Activated naive CD8-positive, alpha-beta T cell treated with anti-CD3 and anti-CD28 coated beads, Interleukin-2, amount 10 ng/mL, durations not matched to agents 7 days and 5 days (primary cell): ENCODE results near the gene ANKRD27. TPM values are rescaled to one million over a fixed set of nuclear protein-coding genes. Genes with fewer than 3 reads are reported as not detected.
A peak's percentile ranks its signal among the peaks of the same experiment; 100 is the strongest.
"Not testable (repeated sequence)": the region's sequence is repeated elsewhere in the genome, so short reads cannot be mapped to it uniquely, and the experiment has no call there.

Experiments used
- ATAC-seq: fragments of 150-1000 bp; cut with Tn5 transposase; one replicate; pipeline ENCODE4 v1.10.0; 2021; ENCODE audit warnings: low read depth, moderate library complexity
- POLR2A ChIA-PET: fragments of 350-600 bp; sonication (Branson Sonifier 250); formaldehyde crosslinking; loops from one replicate; lab custom pipeline; 2021; ENCODE audit warnings: antibody characterized with exemption; lab: Charles Lee
- DNase-seq: peaks from one replicate; pipeline ENCODE4 v3.0.0; 2021
- H3K27ac Mint-ChIP-seq: one replicate; pipeline ENCODE4 v1.8.0; 2022; ENCODE audit warnings: mild to moderate bottlenecking, mixed read lengths
- H3K27me3 Mint-ChIP-seq: one replicate; pipeline ENCODE4 v1.8.0; 2022; ENCODE audit warnings: mild to moderate bottlenecking, moderate library complexity, mixed read lengths
- H3K36me3 Mint-ChIP-seq: one replicate; pipeline ENCODE4 v1.8.0; 2021; ENCODE audit warnings: mild to moderate bottlenecking, mixed read lengths
- H3K4me1 Mint-ChIP-seq: one replicate; pipeline ENCODE4 v1.8.0; 2021; ENCODE audit warnings: mixed read lengths
- H3K4me3 Mint-ChIP-seq: one replicate; pipeline ENCODE4 v1.8.0; 2022; ENCODE audit warnings: mild to moderate bottlenecking, moderate library complexity, mixed read lengths
- H3K9me3 Mint-ChIP-seq: one replicate; pipeline ENCODE4 v1.8.0; 2021; ENCODE audit warnings: mixed read lengths
- total RNA-seq, 2 experiments: library from RNA; stranded (reverse); gene quantifications; one replicate each; pipeline ENCODE4 v1.2.3, GENCODE V29; 2021

Gene ANKRD27
- total RNA-seq, 2 experiments from 2014 or later: 43.4 to 48.8 TPM

- Mint-ChIP-seq H3K36me3 (peaks cover 10% of the 10 kb centered on the region), H3K4me1 (no peaks in the 10 kb centered on the region)
Measured at GRCh38 chr19:32605544-32605943, 69.4 kb downstream of the ANKRD27 start.

GRCh38 chr19:32603961-32604360 lies 71.0 kb downstream of the ANKRD27 start:
- Mint-ChIP-seq H3K4me3 (no peak overlapping the region), H3K4me1 (peaks cover 3% of the 10 kb centered on the region), H3K9me3 (no peaks in the 10 kb centered on the region), H3K27me3 (no peaks in the 10 kb centered on the region), H3K36me3 (peaks cover 10% of the 10 kb centered on the region), H3K27ac (no peak overlapping the region)
- ATAC-seq (no peak), DNase-seq (no peak)
- POLR2A ChIA-PET: no interaction called here

More at GRCh38 chr19:32605544-32605943, 69.4 kb downstream of the ANKRD27 start:
- Mint-ChIP-seq H3K4me3 (no peak overlapping the region), H3K27ac (no peak overlapping the region), H3K9me3 (no peaks in the 10 kb centered on the region), H3K27me3 (no peaks in the 10 kb centered on the region)
- ATAC-seq (no peak), DNase-seq (no peak)
- POLR2A ChIA-PET: no interaction called here

- Mint-ChIP-seq H3K4me1 (peaks cover 8% of the 10 kb centered on the region), H3K4me3 (no peak overlapping the region), H3K9me3 (no peaks in the 10 kb centered on the region), H3K36me3 (peaks cover 22% of the 10 kb centered on the region), H3K27ac (no peak overlapping the region), H3K27me3 (no peaks in the 10 kb centered on the region)
- POLR2A ChIA-PET: no interaction called here
- ATAC-seq (peak; percentile 63), DNase-seq (no peak)
Measured at GRCh38 chr19:32599736-32600157, 75.2 kb downstream of the ANKRD27 start.

GRCh38 chr19:32599258-32599657 lies 75.7 kb downstream of the ANKRD27 start:
- POLR2A ChIA-PET: no interaction called here
- peaks cover 8% of the 10 kb centered on the region for H3K4me1 Mint-ChIP-seq
- H3K9me3 Mint-ChIP-seq: no peaks in the 10 kb centered on the region
- H3K4me3 Mint-ChIP-seq: no peak overlapping the region
- DNase-seq: no peak
- H3K27ac Mint-ChIP-seq: no peak overlapping the region
- no peaks in the 10 kb centered on the region for H3K27me3 Mint-ChIP-seq
- peaks cover 23% of the 10 kb centered on the region for H3K36me3 Mint-ChIP-seq
- no peak for ATAC-seq

- POLR2A ChIA-PET: no interaction called here
- ATAC-seq: no peak
- H3K27me3 Mint-ChIP-seq: no peaks in the 10 kb centered on the region
- peaks cover 8% of the 10 kb centered on the region for H3K4me1 Mint-ChIP-seq
- no peaks in the 10 kb centered on the region for H3K9me3 Mint-ChIP-seq
- H3K4me3 Mint-ChIP-seq: no peak overlapping the region
- H3K36me3 Mint-ChIP-seq: peaks cover 31% of the 10 kb centered on the region
- H3K27ac Mint-ChIP-seq: no peak overlapping the region
- DNase-seq: no peak
Measured at GRCh38 chr19:32598022-32598421, 77.0 kb downstream of the ANKRD27 start.

DNA sequence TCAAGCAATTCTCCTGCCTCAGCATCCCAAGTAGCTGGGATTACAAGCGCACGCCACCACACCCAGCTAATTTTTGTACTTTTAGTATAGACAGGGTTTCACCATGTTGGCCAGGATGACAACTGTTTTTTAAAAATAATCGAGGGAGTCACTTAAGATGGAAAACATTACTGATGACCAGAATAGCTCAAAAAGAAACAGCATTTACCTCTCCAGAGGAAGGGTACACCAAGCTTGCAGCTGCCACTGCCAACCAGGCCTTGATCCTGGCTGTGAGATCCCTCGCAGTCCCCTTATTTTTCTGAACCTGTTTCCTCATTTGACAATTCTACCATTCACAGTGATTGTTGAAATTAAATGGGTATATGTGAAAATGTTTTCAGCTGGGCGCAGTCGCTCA lies 79.5 kb downstream of the ANKRD27 start:
- peaks cover 43% of the 10 kb centered on the region for H3K36me3 Mint-ChIP-seq
- H3K27me3 Mint-ChIP-seq: no peaks in the 10 kb centered on the region

GRCh38 chr19:32594021-32594420 lies 81.0 kb downstream of the ANKRD27 start:
- Mint-ChIP-seq H3K27me3 (no peaks in the 10 kb centered on the region), H3K4me1 (peaks cover 5% of the 10 kb centered on the region), H3K9me3 (no peaks in the 10 kb centered on the region), H3K4me3 (no peak overlapping the region), H3K27ac (no peak overlapping the region), H3K36me3 (peaks cover 46% of the 10 kb centered on the region)
- ATAC-seq: no peak
- no peak for DNase-seq
- POLR2A ChIA-PET: no interaction called here

More for the DNA sequence above, 79.5 kb downstream of the ANKRD27 start:
- H3K4me3 Mint-ChIP-seq: no peak overlapping the region
- DNase-seq (no peak), ATAC-seq (no peak)
- H3K27ac Mint-ChIP-seq: no peak overlapping the region
- POLR2A ChIA-PET: no interaction called here
- H3K9me3 Mint-ChIP-seq: no peaks in the 10 kb centered on the region
- H3K4me1 Mint-ChIP-seq: peaks cover 8% of the 10 kb centered on the region

- DNase-seq, H3K9me3 Mint-ChIP-seq, H3K4me3 Mint-ChIP-seq, ATAC-seq, POLR2A ChIA-PET, H3K27ac Mint-ChIP-seq, H3K27me3 Mint-ChIP-seq: not testable (repeated sequence)
- H3K36me3 Mint-ChIP-seq: peaks cover 44% of the 10 kb centered on the region
- peaks cover 26% of the 10 kb centered on the region for H3K4me1 Mint-ChIP-seq
Measured at GRCh38 chr19:32587747-32588504, 87.1 kb downstream of the ANKRD27 start.

DNA sequence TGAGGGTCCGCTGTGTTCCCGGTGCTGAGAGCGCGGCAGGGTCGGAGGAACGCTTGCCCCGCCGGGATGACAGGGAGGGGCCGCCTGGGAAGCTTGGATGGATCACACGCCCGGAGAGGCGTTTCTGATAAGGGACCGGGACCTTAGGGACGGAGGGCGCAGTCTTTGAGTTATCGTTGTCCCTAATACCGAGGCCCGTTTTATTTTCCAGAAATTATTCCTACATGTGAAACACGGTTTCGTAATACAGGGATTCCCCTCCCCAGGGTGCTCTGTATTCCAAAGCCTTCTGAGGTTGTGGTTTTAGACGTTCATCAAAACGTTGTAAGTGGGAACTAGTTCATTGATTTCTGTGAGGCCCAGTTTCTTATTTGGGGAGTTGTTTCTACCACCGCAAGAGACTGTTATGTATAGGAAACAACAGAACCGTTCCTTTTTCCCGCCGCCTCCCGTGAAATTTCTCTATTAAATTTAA lies 93.2 kb downstream of the ANKRD27 start:
- Mint-ChIP-seq H3K4me3 (peak overlapping the region; percentile 88), H3K27ac (peak overlapping the region; percentile 78), H3K9me3 (no peaks in the 10 kb centered on the region), H3K27me3 (peaks cover 11% of the 10 kb centered on the region), H3K36me3 (peaks cover 15% of the 10 kb centered on the region), H3K4me1 (peaks cover 35% of the 10 kb centered on the region)
- no peak for DNase-seq
- POLR2A ChIA-PET: interaction anchor here (1.2 to 1.7 kb wide), 5 partner anchors 9 to 595 kb away, joined by 3 to 5 read pairs (median 4); partner anchors contain the start of genes ANKRD27 and RGS9BP
- ATAC-seq: no peak

DNA sequence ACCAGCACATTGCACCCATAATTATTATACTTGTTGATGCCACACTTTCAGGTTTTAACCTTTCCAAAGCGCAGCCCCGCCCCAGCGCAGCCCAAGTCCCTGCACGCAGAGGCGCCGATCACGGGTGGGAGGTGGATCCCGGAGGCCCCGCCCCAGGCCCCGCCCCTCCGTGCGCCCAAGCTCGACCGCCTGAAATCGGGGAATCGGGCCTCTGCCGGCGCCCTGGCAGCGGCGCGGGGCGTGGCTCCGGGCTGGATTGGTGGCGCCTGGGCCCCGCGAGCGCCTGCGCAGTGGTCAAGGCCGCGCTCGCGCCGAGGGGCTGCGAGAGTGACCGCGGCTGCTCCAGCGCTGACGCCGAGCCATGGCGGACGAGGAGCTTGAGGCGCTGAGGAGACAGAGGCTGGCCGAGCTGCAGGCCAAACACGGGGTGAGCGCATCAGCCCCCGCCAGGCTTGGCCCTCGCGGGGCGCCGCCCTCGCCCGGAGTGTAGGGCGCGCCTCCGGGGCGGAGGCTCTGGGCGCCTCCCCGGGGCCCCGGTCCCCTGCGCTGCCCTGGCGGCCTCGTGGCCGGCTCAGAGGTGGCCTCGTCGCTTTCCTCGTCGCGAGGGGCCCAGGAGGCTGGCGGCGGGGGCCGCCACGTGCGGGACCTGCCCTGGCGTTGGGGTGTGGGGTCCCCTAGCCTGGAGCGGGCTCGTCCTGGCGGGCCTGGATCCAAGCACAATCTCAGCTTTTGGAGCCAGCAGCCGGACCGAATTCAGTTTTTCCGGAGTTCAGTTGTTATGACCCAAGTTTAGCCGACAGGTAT lies 93.9 kb downstream of the ANKRD27 start, which contains the start of gene PDCD5:
Gene PDCD5 (plus strand): TSS at position 290 of the 804 bp plus-strand sequence. CDS start 72 bp downstream, at position 362.
- H3K36me3 Mint-ChIP-seq: peaks cover 12% of the 10 kb centered on the region
- POLR2A ChIA-PET: interaction anchor here (0.7 to 1.7 kb wide), 8 partner anchors 8 to 596 kb away, joined by 3 to 8 read pairs (median 4); partner anchors contain the start of genes ANKRD27, DPY19L3, RGS9BP and ZNF507

GRCh38 chr19:32580353-32580900 lies 94.6 kb downstream of the ANKRD27 start:
- Mint-ChIP-seq H3K9me3 (peaks cover under 1% of the 10 kb centered on the region), H3K36me3 (peaks cover 12% of the 10 kb centered on the region), H3K4me1 (peaks cover 21% of the 10 kb centered on the region), H3K4me3 (peak overlapping the region; percentile 91), H3K27ac (peak overlapping the region; percentile 89), H3K27me3 (peaks cover 14% of the 10 kb centered on the region)
- DNase-seq (no peak), ATAC-seq (no peak)
- POLR2A ChIA-PET: interaction anchor here (0.6 to 1.7 kb wide), 10 partner anchors 8 to 1236 kb away, joined by 3 to 8 read pairs (median 4); partner anchors contain the start of genes ANKRD27, DPY19L3, RGS9BP and ZNF507

More for the DNA sequence above, 93.9 kb downstream of the ANKRD27 start, which contains the start of gene PDCD5:
- DNase-seq: peak; percentile 95
- peak within 1 kb of the TSS; percentile 89 for H3K27ac Mint-ChIP-seq
- peaks cover 28% of the 10 kb centered on the region for H3K4me1 Mint-ChIP-seq
- ATAC-seq: peak; percentile 88
- no peaks in the 10 kb centered on the region for H3K9me3 Mint-ChIP-seq
- H3K4me3 Mint-ChIP-seq: peak within 1 kb of the TSS; percentile 91
- peaks cover 14% of the 10 kb centered on the region for H3K27me3 Mint-ChIP-seq

GRCh38 chr19:32576790-32577189 lies 98.2 kb downstream of the ANKRD27 start:
- Mint-ChIP-seq H3K4me1 (peaks cover 9% of the 10 kb centered on the region), H3K27me3 (peaks cover 16% of the 10 kb centered on the region), H3K27ac (no peak overlapping the region), H3K36me3 (no peaks in the 10 kb centered on the region), H3K4me3 (no peak overlapping the region), H3K9me3 (peaks cover 2% of the 10 kb centered on the region)
- DNase-seq (no peak), ATAC-seq (no peak)
- POLR2A ChIA-PET: no interaction called here

DNA sequence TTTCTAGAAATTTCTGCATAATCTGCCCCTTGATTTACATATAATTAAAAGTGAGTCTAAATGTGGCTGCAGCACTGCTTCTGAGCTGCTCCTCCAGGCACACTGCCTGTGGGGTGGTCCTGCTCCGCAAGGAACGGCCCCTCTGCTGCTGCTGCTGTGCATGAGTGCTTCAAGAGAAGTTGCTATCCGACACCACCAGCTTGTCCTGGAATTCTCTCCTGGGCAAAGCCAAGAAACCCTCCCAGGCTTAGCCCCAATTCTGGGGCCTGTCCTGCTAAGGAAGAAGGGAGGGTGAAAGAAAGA lies 101.5 kb downstream of the ANKRD27 start:
- peaks cover 13% of the 10 kb centered on the region for H3K4me1 Mint-ChIP-seq
- peaks cover 21% of the 10 kb centered on the region for H3K27me3 Mint-ChIP-seq
- no peak for ATAC-seq
- H3K4me3 Mint-ChIP-seq: peak overlapping the region; percentile 22
- no peak overlapping the region for H3K27ac Mint-ChIP-seq
- no peak for DNase-seq
- POLR2A ChIA-PET: interaction anchor here (0.7 kb wide), 1 partner anchor 111 kb away, joined by 4 read pairs; no protein-coding TSS in a partner anchor
- peaks cover 2% of the 10 kb centered on the region for H3K9me3 Mint-ChIP-seq
- no peaks in the 10 kb centered on the region for H3K36me3 Mint-ChIP-seq
